Left kidney (tissue), 8 donors: ENCODE data around the gene TMEM179B. TPM values are rescaled to one million over a fixed set of nuclear protein-coding genes. Genes with fewer than 3 reads are reported as not detected.
"Not testable (repeated sequence)": the region's sequence is repeated elsewhere in the genome, so short reads cannot be mapped to it uniquely, and the experiment has no call there.

Experiments used
- DNase-seq: peaks from one replicate; pipeline ENCODE4 v3.0.0-alpha.2; 2013
- long read RNA-seq, 8 donors: transcript quantifications; one replicate each; lab custom pipeline, GENCODE V29; 2026
- polyA plus RNA-seq: library from polyadenylated mRNA; unstranded; fragments of 120-200 nt; gene quantifications from one replicate; pipeline ENCODE4 v1.2.1, GENCODE V29; 2013; ENCODE audit not compliant: insufficient read length

Gene TMEM179B, protein sequence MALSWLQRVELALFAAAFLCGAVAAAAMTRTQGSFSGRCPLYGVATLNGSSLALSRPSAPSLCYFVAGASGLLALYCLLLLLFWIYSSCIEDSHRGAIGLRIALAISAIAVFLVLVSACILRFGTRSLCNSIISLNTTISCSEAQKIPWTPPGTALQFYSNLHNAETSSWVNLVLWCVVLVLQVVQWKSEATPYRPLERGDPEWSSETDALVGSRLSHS
- polyA plus RNA-seq: 66.4 TPM
- long read RNA-seq, donor 1, transcript TMEM179B-201 (5 exons, 1,023 nt): major isoform, 39 of 50 reads
- long read RNA-seq, donor 1, partial matches to known transcripts: 10 of 50 reads
- long read RNA-seq, donor 1, other reads (novel, unspliced or antisense): 0 of 50 reads
- long read RNA-seq, donor 2, transcript TMEM179B-201 (5 exons, 1,023 nt): major isoform, 39 of 40 reads
- long read RNA-seq, donor 2, partial matches to known transcripts: 0 of 40 reads
- long read RNA-seq, donor 2, other reads (novel, unspliced or antisense): 0 of 40 reads
- long read RNA-seq, donor 3, transcript TMEM179B-201 (5 exons, 1,023 nt): major isoform, 29 of 92 reads
- long read RNA-seq, donor 3, partial matches to known transcripts: 63 of 92 reads
- long read RNA-seq, donor 3, other reads (novel, unspliced or antisense): 0 of 92 reads
- long read RNA-seq, donor 4, partial matches to known transcripts: 0 of 4 reads
- long read RNA-seq, donor 4, other reads (novel, unspliced or antisense): 0 of 4 reads
- long read RNA-seq, donor 5, transcript TMEM179B-201 (5 exons, 1,023 nt): major isoform, 46 of 54 reads
- long read RNA-seq, donor 5, partial matches to known transcripts: 6 of 54 reads
- long read RNA-seq, donor 5, other reads (novel, unspliced or antisense): 0 of 54 reads
- long read RNA-seq, donor 6, transcript TMEM179B-201 (5 exons, 1,023 nt): major isoform, 36 of 50 reads
- long read RNA-seq, donor 6, partial matches to known transcripts: 5 of 50 reads
- long read RNA-seq, donor 6, other reads (novel, unspliced or antisense): 5 of 50 reads
- long read RNA-seq, donor 7, transcript TMEM179B-201 (5 exons, 1,023 nt): major isoform, 32 of 105 reads
- long read RNA-seq, donor 7, partial matches to known transcripts: 68 of 105 reads
- long read RNA-seq, donor 7, other reads (novel, unspliced or antisense): 0 of 105 reads
- long read RNA-seq, donor 8, transcript TMEM179B-201 (5 exons, 1,023 nt): major isoform, 7 of 8 reads
- long read RNA-seq, donor 8, partial matches to known transcripts: 0 of 8 reads
- long read RNA-seq, donor 8, other reads (novel, unspliced or antisense): 0 of 8 reads

DNA sequence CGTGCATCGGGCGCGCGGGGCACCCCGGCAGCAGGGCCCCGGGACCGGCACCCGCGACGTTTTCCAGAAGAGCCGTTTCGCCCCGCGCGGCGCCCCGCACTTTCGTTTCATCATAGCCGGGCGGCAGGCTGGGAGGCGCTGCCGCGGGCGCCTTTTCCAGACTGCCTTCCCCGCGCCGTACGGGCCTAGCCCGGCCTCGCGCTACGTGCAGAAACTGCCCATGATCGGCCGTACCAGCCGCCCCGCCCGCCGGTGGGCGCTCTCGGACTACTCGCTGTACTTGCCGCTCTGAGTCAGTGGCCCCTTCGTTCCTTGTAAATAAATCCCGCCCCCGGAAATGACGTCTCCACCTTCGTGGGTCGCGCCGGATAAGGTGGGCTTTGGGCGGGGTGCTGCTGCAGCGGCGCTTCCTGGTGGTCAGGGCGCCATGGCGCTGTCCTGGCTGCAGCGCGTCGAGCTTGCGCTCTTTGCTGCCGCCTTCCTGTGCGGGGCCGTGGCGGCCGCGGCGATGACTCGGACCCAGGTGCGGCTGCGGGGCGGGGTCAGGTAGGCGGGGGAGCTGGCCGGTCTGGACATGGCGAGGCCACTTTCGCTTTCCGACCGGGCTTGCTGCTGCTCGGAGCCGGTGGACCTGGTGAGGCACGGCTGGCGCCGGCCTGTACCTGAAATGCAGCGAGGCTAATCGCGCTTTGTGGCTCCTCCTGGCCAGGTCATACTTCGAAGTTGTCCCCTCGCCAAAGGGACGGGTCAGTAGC is at the start of gene TMEM179B:
Gene TMEM179B (plus strand): TSS at position 398 of the 755 bp plus-strand sequence. CDS start 30 bp downstream, at position 428.
- DNase-seq: peak; percentile 99

DNA sequence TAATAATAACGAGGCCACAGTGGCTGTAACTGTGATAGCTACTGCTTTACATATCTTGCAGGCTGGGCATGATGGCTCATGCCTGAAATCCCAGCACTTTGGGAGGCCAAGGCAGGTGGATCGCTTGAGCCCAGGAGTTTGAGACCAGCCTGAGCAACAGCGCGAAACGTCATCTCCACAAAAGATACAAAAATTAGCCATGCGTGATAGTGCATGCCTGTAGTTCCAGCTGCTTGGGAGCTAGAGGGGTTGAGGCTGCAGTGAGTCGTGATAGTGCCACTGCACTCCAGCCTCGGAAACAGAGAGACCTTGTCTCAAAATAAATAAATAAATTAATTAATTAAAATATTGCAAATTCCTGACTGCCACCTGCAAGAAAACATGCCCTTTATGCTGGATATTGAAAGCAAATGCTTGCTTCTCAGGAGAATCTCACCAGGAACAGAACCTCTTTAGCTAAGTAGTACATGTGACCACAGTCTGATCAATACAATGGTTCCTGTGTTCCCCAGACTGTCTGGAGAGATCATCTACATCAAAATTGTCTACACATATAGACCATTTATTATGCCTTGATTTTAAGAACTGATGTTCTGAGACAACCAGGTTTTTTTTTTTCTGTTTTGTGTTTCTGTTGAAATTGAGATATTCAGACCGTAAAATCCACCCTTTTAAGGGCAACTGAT is 39.6 kb upstream of the TMEM179B start:
- DNase-seq: no peak

DNA sequence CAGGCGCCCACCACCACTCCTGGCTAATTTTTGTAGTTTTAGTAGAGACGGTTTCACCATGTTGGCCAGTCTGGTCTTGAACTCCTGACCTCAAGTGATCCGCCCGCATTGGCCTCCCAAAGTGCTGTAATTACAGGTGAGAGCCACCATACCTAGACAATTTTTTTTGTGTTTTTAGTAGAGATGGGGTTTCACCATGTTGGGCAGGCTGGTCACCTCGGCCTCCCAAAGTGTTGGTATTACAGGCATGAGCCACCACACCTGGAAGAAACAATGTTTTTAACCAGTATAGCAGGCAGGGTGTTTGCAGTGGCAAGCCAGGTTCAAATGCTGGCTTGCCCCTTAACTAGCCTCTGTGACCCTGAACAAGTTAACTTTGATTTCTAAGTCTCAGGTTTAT is 37.3 kb upstream of the TMEM179B start:
- DNase-seq: not testable (repeated sequence)

DNA sequence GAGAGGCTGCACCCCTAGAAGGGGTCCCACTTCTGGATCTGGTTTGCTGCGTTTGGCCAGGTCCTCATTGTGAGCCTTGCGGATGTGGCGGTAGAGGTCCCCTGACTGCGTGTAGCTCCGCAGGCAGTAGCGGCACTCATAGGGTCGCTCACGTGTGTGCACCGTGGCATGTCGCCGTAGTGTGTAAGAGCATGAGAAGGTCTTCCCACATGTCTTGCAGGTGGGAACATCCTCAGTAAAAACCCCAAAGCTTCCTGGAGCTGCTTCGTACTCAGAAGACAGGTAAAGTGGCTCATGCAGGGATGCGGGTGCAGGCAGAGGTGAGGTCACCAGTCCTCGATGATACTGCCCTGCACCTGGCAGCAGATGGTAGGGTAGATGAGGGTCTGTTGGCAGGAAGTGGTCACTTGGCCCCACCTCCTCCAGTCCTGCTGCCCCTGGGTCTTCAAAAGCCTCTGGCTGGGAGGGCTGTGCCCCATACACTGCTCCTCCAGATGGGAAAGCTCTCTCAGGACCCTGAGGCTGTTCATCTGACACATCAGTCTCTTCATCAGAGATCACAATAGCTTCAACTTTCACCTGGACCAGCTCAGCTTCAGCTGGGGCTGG is 34.9 kb upstream of the TMEM179B start:
- DNase-seq: no peak

DNA sequence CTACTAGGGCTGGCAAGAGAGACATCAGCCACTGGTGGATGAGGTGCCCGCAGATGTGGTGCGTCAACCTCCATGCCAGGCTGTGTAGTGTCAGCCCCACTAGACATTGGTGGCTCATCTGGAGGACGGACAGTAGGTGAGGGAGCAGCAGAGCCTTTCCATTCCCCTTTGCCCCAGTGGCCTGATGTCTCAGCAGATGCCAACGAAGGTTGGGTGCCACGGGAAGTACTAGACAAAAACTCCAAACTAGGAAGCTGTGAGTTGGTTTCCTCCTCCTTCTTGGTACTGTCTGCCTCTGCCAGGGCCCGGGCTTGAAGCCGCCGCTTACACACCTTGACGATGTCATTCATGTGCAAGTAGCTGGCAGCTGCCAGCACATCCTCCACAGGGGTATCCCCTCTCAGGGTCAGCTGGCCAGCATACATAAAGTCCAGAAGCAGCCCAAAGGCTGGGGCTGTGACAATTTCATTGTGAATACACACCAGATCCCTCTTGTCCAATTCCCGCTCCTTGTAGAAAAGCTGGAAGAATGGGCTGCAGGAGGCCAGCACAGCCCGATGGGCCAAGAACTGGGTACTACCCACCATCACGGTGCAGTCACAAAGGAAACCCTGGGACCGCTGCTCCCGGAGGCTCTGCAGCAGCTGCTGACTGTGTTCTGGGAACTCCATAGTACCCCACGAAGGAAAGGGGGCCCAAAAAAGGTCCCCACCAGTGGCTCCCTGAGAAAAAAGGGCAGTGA is 34.0 kb upstream of the TMEM179B start:
- DNase-seq: no peak

DNA sequence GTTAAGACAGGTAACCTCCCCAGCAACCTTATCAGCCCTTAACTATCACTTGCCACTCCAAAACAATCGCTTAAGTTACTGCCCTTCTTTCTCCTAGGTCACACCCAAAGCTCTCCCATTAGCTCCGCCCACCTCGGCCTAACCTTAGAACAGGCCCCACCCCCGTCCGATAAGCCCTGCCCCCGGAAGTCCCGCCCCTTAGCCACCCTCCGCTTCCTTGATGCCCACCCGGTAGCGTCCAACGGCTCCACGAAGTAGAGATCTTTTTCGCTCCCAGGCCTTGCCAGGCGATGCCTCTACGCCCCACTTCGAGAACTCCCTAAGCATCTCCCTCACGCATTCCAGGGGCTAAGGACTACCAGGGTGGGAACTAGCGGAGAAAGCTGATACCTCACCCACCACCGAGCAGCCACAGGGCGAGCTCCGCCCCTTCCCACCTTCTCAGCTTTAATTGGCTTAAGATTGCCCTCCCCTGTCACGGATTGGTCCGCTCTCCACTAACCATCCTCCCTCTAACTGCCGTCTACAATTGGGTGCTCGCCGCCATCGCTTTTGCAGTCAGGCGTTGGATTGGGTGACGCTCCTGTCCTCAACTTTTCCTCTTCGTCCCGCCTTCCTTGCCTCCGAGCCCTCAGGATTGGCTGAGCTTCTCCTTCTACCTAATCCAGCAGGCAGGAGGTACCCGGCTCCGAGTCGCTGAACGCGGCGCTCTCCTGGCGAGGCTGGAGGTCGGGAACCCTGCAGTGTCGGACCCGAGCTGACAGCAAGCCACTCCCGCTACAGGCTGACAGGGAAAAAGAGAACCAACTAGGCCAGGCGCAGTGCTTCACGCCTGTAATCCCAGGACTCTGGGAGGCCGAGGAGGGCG is 33.2 kb upstream of the TMEM179B start, which contains the start of gene ZBTB3:
Gene ZBTB3 (minus strand): TSS at position 425 of the 868 bp plus-strand sequence. CDS start 496 bp downstream, outside the sequence.
- peak; percentile 98 for DNase-seq

DNA sequence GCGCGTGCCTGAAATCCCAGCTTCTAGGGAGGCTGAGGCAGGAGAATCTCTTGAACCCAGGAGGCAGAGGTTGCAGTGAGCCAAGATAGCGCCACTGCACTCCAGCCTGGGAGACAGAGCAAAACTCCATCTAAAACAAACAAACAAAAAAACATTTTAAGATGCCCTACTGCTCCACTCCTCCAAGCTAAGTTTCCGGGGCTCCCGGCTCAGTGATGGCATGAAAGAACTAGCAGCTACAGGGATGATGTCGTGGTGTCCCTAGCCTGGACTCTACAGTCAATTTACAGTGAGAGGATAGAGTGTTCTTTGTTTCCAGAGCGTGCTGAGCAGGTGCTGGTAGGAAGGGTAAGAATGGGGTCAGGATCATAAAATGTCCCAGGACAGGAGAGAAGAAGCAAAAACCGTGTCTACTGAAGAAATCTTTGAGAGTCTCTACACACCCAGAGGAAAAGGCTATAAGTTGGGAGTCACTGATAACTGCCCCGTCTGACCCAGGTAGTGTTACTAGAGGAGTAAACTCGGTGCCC is 32.1 kb upstream of the TMEM179B start:
- no peak for DNase-seq

DNA sequence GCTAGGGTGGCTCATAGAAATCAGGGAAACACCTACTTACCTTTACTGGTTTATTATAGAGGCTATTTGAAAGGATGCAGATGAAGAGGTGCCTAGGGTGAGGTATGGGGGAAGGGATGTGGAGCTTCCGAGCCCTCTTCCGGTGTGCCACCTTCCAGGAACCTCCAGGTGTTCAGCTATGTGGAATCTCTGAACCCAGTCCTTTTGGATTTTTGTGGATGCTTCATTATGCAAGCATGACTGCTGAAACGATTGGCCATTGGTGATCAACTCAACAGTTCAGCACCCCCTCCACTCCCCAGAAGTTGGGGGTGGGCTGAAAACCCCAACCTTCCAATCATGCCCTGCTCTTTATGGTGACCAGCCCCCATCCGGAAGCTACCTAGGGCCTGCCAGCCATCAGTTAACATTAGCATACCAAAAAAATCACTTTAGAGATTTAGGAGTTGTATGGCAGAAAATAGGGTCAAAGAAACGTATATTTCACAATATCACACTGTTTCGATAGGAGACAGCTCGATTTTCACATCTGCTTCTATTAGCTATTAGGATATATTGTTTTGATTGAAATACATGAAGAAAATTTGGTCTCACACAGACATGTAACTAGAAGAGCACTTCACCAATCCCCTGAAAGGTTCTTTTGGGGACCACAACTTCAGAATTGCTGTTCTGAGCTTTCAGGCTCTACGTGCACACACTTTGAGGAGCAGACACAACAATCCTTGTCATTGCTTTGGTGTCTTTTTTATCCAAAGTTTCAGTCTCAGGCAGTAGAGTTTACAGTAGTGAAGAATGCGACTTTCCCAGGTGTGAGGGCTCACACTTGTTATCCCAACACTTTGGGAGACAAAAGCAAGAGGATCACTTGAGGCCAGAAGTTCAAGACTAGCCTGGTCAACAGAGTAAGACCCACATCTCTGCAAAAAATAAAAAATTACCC is 29.1 kb upstream of the TMEM179B start:
- no peak for DNase-seq

DNA sequence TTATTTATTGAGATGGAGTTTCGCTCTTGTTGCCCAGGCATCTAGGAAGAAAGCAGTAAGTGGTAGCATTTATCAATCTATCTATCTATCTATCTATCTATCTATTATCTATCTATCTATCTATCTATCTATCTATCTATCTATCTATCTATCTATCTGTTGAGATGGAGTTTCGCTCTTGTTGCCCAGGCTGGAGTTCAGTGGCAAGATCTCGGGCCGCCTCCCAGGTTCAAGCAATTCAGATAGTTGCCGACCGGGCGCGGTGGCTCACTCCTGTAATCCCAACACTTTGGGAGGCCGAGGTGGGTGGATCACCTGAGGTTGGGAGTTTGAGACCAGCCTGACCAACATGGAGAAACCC is 26.4 kb upstream of the TMEM179B start:
- DNase-seq: not testable (repeated sequence)

DNA sequence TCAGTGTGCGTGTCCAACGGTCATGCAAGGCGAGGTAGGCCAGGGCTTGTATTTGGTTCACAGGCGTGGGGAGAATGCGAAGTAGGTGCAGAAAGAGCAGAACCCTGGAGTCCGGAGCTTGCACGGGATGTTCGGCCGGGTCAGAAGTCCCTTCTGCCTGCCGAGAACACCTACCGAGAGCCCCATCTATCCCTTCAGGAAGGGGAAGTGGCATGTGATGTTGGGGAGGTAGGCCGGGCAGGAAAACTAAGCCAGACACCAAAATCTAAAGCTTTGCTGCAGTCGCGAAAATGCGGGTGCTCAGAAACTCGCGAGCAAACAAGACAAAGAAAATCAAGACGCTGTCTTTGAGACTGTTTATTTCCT is 16.4 kb upstream of the TMEM179B start:
- no peak for DNase-seq

DNA sequence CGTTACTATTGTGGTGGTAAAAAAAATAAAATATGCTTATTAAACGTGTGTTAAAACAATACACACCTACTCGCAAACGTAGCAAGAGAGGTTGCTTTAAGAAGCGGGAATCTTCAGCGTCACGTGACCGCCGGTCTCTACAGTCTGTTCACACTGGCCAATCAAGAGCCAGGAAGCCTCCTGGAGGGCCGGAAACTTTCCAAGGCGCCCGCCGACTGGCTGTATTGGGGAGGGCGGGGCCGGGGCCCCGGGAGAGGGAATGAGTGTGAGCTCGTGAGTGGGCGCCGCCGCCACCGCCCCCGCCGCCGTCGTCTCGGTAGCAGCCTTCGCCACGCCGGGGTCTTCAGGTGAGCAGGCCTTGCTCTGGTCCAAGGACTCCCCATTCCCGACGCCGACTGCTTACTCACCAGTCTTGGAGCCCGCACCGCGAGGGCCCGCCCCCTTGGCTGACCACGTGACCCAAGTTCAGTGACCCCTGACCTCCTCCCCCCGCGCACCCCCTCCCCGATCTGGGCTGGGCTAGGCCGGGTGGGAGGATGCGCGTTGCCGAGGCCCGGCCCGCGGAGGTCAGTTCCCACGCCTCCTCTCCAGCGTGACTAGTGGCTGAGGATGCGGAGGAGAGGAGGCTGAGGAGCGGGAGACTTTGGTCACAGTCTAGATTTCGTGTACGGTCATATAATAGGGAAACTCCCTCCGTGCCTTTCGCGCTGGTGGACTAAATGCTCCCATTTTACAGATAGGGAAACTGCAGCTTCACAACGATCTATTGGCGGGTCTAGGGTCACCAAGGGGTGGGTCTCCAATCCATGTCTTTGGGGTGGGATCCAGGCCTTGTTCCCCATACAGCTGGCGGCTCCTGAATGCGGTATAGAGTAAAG is 15.8 kb upstream of the TMEM179B start, which contains the start of gene TAF6L:
Gene TAF6L (plus strand): TSS at position 253 of the 878 bp plus-strand sequence. CDS start 4,388 bp downstream, outside the sequence.
- peak; percentile 98 for DNase-seq

DNA sequence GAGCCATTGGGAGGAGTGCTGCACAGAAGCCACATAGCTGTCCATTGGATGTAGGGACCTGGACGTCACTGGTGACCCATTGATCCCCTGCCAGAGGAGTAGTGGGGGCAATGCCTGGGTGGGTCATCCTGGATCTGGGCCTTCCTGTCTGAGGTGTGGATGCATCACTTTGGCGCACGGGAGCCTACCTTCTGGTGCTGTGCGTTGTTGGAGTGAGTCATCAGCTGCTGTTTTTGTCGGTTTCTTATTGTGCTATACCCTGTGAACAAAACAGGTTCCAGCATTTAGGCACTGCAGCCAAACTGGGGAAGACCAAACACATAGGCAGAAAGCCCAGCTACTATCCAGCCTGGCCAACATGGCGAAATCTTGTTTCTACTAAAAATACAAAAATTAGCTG is 12.8 kb upstream of the TMEM179B start:
- no peak for DNase-seq

DNA sequence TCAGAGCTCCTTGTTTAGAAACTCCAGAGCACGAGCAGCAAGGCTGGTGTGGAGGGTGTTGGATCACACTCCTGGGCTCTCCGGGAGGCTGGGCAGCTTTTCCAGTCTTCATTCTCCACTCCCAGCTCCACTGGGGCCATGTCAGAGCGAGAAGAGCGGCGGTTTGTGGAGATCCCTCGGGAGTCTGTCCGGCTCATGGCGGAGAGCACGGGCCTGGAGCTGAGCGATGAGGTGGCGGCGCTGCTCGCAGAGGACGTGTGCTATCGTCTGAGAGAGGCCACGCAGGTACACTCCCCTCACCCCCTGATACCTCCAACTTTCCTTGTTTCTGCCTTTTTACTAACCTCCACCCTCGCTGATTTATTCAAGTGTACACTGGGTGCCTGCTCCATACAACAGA is 11.6 kb upstream of the TMEM179B start:
- no peak for DNase-seq

DNA sequence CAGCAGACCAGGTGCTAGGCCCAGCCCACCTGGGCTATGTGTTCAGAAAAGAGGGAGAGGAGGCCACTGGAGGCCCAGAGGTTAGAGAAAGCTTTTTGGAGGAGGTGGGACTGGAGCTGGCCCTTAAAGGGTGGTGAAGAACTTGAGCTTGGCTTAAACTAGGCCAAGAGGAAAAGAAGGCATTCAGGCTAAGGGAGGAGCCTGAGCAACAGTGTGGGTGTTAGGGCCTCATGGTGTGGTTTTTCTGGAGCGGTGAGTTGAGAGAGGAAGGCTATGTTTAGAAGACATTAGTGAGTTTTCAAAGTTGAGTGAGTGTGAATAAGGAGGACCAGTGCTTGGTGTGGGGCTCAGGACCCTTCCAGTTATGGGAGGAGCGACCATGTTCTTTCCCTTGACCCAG is 9.8 kb upstream of the TMEM179B start:
- DNase-seq: no peak

DNA sequence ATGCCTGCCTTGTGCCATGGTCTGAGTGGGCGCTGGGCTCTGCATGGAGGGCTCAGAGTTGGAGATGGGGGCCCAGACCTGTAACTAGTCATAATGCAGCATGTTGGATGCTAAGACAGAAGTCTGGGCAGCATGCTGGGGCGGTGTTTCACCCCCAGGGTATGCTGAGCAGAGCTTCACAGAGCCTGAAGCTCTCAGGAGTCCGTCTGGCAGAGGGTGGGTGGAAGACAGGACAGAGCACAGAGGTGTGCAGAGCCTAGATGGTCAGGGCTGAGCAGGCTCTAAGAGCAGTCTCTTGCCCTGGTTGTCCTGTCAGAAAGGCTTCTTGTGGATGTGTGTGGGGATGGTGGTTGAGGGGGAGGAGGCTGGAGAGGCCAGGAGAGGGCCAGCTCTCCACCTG is 8.8 kb upstream of the TMEM179B start:
- no peak for DNase-seq

DNA sequence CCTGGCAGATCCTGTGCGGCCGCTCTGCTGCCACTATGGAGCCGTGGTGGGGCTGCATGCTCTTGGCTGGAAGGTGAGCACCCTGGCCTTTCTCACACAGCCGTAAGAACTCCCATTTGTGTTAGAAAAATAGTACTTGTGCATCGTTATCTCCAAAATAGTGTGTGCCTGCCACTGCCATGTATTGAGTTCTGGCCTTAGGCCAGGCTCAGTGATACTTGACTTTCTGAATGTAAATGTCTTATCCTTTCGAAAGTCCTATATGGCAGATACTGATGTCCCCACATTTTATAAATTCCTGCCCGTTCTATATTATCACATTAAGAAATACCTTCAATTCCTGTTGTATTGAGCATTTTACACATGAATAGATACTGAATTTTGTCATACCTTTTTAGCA is 4.4 kb upstream of the TMEM179B start:
- no peak for DNase-seq
